LNCaP clone FGC (cell line): ENCODE results near the gene RUNX1.

Experiments
- DNase-seq: peaks from one replicate; pipeline ENCODE4 v3.0.0-alpha.2; 2011; ENCODE audit warnings: low read depth
- H3K4me3 ChIP-seq: 2 replicates; pipeline ENCODE4 v1.5.1; 2011; ENCODE audit warnings: mild to moderate bottlenecking, low read depth, low read length, control low read depth
- CTCF ChIP-seq: IDR thresholded peaks from 2 replicates; pipeline ENCODE4 v1.5.1; 2012; ENCODE audit warnings: mild to moderate bottlenecking; ENCODE audit not compliant: control insufficient read depth, insufficient read depth; ENCODE audit errors: extremely low read depth

Gene RUNX1

GRCh38 chr21:35005077-35005476 lies 44.0 kb downstream of the RUNX1 start:
- DNase-seq, result no peak
- TF ChIP-seq CTCF, result no peak

GRCh38 chr21:35004314-35004713 lies 44.8 kb downstream of the RUNX1 start:
- no peak for TF ChIP-seq CTCF
- no peak overlapping the region for H3K4me3 ChIP-seq
- DNase-seq, result no peak

More at GRCh38 chr21:35005077-35005476, 44.0 kb downstream of the RUNX1 start:
- H3K4me3 ChIP-seq, result no peak overlapping the region

GRCh38 chr21:35002879-35003722 lies 46.0 kb downstream of the RUNX1 start:
- DNase-seq, result no peak
- TF ChIP-seq CTCF, result no peak
- no peak overlapping the region for H3K4me3 ChIP-seq

- no peak overlapping the region for H3K4me3 ChIP-seq
- DNase-seq, result no peak
- TF ChIP-seq CTCF, result no peak
Observed at GRCh38 chr21:34999397-34999941, 49.6 kb downstream of the RUNX1 start.

- H3K4me3 ChIP-seq, result no peak overlapping the region
- no peak for DNase-seq
- no peak for TF ChIP-seq CTCF
Observed at GRCh38 chr21:34998176-34998575, 50.9 kb downstream of the RUNX1 start.

- no peak for DNase-seq
- no peak for TF ChIP-seq CTCF
- H3K4me3 ChIP-seq, result no peak overlapping the region
Observed at GRCh38 chr21:34997294-34997693, 51.8 kb downstream of the RUNX1 start.
